Fibroblast of gingiva (primary cell): ENCODE results near the gene PSEN1.

Experiments
- DNase-seq: peaks from one replicate; pipeline ENCODE4 v3.0.0-alpha.2; 2011; ENCODE audit warnings: low read depth

PSEN1 gene

DNA sequence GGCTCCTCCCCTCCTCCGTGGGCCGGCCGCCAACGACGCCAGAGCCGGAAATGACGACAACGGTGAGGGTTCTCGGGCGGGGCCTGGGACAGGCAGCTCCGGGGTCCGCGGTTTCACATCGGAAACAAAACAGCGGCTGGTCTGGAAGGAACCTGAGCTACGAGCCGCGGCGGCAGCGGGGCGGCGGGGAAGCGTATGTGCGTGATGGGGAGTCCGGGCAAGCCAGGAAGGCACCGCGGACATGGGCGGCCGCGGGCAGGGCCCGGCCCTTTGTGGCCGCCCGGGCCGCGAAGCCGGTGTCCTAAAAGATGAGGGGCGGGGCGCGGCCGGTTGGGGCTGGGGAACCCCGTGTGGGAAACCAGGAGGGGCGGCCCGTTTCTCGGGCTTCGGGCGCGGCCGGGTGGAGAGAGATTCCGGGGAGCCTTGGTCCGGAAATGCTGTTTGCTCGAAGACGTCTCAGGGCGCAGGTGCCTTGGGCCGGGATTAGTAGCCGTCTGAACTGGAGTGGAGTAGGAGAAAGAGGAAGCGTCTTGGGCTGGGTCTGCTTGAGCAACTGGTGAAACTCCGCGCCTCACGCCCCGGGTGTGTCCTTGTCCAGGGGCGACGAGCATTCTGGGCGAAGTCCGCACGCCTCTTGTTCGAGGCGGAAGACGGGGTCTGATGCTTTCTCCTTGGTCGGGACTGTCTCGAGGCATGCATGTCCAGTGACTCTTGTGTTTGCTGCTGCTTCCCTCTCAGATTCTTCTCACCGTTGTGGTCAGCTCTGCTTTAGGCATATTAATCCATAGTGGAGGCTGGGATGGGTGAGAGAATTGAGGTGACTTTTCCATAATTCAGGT lies at the start of gene PSEN1:
PSEN1 (plus strand) TSS at position 121 of the 839 bp plus-strand sequence. CDS start 11,513 bp downstream, outside the sequence.
- peak; percentile 86 for DNase-seq

DNA sequence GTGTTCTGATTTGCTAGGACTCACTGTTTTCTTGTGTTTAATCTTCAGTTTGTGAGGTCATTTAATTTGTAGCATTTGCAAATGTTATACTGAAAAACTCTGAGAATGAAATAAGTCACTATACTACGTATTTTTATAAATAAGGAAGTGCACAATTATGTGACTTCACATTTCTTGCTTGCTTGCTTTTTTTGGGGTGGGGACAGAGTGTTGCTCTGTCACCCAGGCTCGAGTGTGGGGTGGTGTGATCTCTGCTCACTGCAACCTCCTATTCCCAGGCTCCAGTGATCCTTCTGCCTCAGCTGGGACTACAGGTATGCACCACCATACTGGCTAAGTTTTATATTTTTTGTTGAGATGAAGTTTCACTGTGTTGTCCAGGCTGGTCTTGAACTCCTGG lies 45.3 kb upstream of the PSEN1 start:
- no peak for DNase-seq

DNA sequence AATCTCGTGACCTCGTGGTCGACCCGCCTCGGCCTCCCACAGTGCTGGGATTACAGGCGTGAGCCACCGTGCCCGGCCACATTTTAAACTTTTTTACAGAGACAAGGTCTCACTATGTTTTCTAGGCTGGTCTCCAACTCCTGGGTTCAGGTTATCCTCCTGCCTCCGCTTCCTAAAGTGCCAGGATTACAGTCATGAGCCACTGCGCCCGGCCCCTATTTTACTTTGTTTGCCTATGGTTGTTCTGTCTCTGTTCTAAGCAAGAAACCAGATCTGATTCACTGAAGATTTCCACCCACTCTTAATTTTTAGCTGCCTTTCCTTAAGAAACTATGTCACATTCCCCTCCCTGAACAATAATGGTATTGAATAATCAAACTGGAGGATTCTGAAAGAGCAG lies 38.9 kb upstream of the PSEN1 start:
- DNase-seq, result no peak

DNA sequence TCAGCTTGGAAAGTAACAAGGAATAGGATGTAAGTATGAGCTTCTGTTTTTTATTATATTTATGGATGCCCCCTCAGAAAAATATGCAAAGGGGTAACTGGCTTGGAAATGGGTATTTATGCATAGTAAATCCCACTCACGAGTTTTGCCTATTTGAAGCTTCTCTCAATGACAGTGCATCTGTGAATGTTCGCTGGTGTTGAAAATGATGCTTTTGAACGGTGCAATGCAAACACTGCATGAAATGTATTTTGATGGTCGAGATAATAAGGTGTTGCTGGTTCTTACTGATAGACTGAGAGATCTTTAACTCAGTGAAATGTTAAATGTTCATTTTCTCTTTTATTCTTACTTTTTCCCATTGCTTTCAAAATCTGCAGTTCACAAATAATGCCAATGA lies 36.0 kb upstream of the PSEN1 start:
- DNase-seq, result no peak

DNA sequence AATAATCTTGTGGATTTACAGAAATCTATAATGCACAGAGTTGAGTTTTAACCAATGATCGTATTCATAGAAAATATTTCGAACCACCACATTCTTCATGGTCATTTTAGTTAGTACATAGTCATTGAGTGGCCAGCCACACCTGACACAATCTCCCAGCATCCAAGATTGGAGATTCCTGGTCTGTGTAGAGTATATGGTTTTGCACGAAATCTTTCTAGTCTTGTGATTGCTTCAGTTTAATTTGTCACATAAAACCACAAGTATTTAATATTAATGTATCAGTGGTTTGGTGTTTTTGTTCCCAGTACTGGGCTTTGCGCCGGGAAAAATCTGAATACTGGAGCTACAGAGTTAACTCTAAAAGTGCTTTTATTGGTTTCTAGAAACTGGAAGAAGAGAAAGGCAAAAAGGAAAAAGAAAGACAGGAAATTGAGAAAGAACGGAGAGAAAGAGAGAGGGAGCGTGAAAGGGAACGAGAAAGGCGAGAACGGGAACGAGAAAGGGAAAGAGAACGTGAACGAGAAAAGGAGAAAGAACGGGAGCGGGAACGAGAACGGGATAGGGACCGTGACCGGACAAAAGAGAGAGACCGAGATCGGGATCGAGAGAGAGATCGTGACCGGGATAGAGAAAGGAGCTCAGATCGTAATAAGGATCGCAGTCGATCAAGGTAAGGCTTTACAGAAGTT lies 33.4 kb upstream of the PSEN1 start:
- no peak for DNase-seq

DNA sequence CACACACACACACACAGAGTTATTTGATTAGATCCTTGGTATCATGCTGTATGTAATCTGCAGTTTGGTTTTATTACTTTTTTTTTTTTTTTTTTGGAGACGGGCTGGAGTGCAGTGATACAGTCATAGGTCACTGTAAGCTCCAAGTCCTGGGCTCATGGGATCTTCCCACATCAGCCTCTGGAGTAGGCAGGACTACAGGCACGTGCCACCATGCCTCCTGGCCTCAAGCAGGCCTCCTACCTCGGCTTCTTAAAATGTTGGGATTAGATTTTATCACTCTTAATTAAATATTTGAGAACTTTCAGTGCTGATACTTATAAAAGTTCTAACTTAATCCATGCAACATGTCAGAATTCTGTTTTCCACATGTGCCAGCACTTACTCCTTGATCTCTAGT lies 31.3 kb upstream of the PSEN1 start:
- DNase-seq, result no peak

DNA sequence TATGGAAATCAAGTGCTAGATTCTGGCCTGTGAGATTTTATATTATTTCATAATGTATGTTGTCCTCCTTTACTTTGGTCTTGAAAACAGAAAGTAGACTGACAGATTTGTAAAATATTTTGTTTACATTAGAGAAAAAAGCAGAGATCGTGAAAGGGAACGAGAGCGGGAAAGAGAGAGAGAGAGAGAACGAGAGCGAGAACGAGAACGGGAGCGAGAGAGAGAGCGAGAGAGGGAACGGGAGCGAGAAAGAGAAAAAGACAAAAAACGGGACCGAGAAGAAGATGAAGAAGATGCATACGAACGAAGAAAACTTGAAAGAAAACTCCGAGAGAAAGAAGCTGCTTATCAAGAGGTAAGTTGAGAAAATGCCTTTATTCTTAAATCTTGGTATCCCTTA lies 30.6 kb upstream of the PSEN1 start:
- no peak for DNase-seq

DNA sequence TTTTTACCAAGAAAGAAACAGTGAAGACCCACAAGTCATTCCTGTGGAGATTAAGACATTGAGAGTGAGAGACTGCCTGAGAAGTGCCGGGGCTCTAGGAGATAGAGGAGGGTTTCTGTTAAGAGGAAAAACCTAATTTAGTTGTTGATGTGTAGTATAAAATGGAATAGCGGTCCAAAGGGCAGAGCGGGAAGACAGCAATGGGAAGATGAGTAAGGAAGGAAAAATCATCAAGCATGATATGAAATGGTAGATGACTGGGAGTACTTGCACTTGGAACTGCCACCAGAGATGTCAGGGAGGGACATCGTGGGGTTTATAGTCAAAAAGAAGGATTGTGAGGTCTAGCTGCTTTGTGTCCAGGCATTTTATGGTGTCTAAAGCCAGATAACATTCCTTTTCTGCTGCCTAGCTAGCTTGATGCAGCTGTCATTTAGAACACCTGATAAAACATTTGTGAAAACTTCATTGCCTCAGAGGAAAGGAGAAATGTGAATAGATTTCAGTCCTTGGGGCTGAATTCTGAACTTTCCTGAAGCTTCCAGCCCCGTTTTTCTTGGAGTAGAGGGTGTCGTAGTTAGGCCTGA lies 20.1 kb upstream of the PSEN1 start:
- DNase-seq, result no peak

DNA sequence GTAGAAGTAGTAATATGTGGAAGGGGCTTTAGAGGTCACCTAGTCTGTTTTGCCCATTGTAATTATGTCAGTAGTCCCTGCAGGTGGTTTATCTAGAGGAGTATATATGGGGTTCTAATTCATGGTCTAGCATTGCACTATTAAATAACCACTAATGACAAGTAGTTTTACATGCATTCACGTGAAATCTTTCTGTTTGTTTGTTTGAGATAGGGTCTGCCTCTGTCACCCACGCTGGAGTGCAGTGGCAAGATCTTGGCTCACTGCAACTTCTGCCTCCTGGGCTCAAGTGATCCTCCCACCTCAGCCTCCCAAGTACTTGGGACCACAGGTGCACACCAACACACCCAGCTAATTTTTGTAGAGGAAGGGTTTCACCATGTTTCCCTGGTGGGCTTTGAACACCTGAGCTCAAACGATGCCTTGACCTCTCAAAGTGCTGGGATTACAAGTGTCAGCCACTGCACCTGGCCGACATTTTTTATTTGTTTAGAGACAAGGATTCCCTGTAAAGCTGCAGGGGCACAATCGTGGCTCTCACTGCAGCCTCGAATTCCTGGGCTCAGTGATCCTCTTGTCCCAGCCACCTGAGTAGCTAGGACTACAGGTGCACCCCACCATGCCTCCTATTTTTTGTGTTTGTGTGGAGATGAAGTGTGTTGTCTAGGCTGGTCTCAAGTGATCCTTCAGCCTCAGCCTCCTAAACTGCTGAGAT lies 12.0 kb upstream of the PSEN1 start:
- no peak for DNase-seq

DNA sequence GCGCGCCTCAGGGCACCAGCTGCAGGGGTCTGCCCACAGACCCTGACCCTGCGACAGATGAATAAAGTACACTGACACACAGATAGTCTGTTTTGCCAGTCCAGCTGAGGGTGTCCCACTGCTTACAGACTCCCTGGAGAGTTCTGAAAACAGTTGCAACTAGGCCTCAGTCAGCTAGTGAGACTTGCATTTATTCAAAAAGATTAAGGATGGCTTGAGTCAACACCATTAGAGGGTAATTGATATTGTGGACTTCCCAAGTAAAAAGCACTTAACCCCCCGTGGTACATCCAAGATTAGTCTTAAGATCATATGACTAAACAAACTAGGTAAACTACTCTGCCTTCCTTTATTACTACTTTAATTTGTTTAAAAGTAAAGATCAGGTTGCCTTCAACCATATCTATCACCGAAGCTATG lies 11.1 kb upstream of the PSEN1 start:
- no peak for DNase-seq

DNA sequence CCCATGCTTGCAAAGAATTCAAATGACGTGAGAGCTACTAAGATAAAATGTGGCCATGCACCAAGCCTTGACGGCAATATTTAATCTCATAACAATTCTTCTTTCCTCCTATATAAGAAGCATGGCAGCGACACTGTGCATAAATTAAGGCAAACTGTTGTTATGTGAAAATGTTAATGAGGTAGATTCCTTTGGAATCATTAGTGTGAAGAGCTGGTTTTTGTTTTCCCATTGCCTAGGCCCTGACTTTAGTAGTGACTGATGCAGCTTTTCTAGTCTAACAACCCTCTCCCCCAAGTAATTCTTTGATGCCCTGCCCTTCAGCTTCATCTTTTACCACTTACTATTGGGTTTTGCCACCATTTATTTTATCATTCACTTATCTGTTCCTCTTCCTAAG lies 10.6 kb upstream of the PSEN1 start:
- DNase-seq, result no peak

DNA sequence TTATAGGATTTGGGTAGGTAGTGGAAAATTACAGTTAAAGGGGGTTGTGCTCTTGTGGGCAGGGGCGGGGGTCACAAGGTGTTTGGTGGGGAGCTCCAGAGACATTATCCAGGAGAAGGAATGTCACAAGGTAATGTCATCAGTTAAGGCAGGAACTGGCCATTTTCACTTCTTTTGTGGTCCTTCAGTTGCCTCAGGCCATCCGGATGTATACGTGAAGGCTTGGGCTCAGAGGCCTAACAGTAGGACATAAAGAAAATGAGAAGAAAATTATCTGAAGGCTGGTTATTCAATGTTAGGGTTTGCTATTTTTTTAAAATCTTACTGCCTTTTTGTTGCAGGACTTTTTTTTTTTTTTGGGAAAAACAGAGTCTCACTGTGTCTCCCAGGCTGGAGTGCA lies 2.5 kb upstream of the PSEN1 start:
- DNase-seq, result no peak

DNA sequence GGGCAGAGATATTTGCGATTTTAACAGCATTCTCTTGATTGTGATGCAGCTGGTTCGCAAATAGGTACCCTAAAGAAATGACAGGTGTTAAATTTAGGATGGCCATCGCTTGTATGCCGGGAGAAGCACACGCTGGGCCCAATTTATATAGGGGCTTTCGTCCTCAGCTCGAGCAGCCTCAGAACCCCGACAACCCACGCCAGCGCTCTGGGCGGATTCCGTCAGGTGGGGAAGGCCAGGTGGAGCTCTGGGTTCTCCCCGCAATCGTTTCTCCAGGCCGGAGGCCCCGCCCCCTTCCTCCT lies 271 bp upstream of the PSEN1 start:
- no peak for DNase-seq

DNA sequence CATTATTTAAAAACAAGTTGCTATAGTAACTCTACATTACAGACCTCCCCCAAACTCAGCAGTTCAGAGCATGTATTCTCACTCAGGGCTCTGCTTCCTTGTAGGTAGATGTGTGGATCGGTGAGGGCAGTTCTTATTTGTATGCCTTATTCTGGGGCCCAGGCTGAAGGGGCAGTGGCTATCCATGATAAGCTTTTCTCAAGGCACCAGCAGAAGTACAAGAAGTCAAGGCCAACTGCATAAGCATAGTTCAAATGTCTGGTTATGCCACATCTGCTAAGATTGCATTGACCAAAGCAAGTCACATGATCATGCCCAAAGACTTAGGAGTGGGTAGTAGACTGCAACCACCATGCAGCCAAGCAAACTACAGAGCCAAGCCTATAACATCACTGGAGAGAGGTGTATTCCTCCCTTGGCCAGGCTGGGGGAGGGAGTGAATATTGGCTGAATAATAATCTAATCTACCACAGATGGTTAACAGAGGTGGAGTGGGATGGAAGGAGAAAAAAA lies 4.6 kb downstream of the PSEN1 start:
- DNase-seq, result no peak

DNA sequence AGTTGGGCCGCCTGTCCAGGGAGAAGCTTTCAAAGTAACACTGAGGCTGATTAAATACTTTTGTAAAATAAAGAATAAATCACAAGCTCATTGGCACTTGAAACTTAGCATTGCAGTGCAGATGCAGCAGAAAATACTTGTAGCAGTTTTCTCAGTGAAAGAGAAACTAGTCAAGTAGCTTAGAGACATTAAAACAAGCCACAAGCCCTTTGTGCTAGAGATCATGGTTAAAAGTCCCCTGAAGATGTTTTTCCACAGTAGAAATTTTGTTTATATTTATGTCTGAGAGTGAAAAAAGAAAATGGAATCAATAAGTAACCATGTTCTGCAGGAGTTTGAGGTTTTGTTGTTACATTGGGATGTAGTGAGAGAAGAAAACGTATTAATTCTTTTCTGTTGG lies 5.9 kb downstream of the PSEN1 start:
- no peak for DNase-seq

DNA sequence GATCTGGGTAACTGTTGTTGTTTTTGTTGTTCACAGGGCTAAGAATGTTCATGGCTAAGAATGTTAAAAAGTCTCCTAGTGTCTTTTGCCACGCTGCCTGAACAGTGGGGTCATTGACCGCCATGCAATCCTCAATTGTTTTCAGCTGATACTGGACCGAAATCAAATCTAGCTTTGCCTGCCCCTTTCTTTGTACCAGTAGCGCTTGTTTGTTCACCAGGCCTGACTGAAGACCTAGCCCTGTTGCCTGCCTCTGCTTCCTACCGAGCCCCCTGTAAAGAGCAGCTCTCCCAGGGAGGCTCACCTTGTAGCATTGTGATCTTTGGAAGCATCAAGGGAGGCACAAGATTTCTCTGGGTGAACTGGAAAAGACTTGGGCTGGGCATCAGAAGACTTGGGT lies 6.7 kb downstream of the PSEN1 start:
- peak; percentile 10 for DNase-seq

DNA sequence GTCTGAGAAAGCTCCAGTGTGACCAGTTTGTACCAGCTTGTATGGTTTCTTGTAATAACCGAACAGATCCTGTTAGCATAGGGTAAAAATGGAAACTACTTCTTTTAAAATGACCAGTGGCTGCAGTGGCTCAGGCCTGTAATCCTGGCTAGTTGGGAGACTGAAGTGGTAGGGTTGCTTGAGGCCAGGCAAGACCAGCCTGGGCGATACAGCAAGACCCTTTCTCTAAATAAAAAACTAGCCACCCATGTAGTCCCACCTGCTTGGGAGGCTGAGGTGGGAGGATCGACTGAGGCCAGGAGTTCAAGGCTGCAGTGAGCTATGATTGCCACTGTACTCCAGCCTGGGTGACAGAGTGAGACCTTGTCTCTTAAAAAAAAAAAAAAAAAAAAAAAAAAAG lies 7.3 kb downstream of the PSEN1 start:
- no peak for DNase-seq

DNA sequence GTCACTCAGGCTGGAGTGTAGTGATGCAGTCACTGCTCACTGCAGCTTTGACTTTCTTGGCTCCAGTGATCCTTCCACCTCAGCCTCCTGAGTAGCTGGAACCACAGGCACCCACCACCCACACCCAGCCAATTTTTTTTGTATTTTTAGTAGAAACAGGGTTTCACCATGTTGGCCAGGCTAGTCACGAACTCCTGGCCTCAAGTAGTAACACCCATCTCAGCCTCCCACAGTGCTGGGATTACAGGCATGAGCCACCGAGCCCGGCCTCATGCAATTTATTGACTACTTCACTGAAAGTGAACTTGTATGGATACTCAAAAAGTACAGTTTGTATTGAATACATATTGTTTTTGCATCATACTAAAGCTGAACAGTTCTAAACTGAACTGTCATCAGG lies 9.1 kb downstream of the PSEN1 start:
- no peak for DNase-seq

DNA sequence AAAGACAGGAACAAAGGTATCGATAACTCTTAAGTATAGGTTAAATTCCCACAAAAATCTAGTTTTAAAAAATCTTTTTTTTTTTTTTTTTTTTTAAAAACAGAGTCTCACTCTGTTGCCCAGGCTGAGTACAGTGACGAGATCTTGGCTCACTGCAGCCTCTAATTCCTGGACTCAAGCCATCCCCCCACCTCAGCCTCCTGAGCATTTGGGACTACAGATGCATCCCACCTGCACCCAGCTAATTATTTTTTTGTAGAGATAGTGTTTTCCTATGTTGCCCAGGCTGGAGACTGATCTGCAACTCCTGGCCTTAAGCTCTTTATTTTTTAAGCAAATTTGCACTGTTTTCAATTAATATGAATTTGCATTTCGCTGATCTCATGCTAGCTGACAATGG lies 9.8 kb downstream of the PSEN1 start:
- DNase-seq, result no peak

DNA sequence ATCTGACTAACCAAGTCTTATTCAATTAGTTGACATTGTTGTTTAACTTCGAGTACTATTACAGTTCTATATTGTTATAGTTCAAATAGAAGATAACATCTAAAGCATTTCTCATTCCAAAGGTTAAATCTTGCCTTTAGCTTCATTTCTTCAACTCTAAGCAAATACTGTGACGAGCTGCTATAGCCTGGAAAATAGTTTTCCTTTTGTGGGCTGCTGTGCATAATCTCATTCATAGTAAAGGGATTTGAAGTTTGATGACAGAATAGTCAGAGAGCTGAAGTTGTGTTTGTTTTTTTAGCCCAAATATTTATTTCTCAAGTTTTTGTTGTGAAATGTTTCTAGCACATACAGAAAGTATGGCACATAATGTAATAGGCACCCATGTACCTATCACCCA lies 13.4 kb downstream of the PSEN1 start:
- peak; percentile 41 for DNase-seq

DNA sequence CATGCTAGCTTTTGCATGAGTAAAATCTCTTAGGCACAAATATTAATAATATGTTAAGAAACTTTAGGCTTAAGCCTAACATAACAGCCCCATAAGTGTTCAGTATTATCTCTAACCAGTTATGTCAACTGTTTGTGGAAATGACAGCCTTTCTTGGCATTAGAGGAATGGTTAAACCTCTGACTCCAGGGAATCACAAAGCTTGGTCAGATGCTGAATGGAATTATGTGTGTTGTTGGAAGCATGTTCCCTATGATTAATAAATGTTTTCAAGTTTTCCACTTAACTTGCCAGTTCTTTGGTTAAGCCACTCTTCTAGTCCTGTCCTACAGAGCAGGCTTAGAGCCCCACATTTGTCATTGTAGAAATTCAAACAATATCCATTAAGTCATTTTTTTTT lies 17.0 kb downstream of the PSEN1 start:
- peak; percentile 61 for DNase-seq

DNA sequence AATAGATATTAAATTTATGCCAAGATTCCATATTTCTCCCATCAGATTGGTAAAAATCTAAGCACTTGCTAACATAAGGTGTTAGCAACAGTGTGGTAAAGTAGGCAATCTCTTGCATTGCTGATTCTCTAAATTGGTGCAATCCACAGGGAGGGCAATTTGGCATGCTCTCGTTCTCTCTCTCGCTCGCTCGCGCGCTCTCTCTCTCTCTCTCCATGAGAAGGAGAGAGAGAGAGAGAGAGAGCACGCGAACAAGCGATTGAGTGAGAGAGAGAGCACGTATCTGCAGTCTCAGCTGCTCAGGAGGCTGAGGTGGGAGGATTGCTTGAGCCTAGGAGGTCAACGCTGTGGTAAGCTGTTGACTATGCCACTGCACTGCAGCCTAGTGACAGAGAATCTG lies 25.9 kb downstream of the PSEN1 start:
- no peak for DNase-seq

DNA sequence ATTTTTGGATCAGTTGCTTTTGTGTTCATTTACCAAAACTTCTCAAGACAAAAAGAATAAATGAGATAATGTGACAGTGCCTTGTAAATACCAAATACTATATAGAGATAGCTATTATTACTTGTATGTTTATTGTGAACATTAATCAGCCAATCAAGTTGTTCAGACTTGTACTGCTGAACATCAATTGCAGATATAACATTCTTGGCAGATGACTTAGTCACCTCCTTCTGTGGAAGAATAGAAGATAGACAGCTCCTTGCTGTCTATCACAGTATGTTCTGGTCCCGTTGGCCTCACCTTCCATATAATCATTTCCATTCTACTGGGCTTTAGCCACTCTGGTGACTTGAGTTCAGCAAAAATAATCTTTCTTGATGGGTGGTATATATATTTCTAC lies 30.1 kb downstream of the PSEN1 start:
- DNase-seq, result no peak
